CD4-positive, alpha-beta T cell (primary cell): ENCODE measurements around the gene BMPR1A. TPM values are rescaled to one million over a fixed set of nuclear protein-coding genes. Genes with fewer than 3 reads are reported as not detected.

Experiments used
- ATAC-seq: fragments of 200-7000 bp; cut with Tn5 transposase; one replicate; pipeline ENCODE4 v1.10.0; 2022; ENCODE audit warnings: mild to moderate bottlenecking; ENCODE audit not compliant: poor library complexity
- CTCF ChIA-PET: fragments of 350-600 bp; sonication (Branson Sonifier 250); formaldehyde crosslinking; loops from one replicate; lab custom pipeline; 2021; ENCODE audit warnings: antibody characterized with exemption, inconsistent platforms; lab: Charles Lee
- POLR2A ChIA-PET: fragments of 350-600 bp; sonication (Branson Sonifier 250); formaldehyde crosslinking; loops from one replicate; lab custom pipeline; 2021; ENCODE audit warnings: antibody characterized with exemption, inconsistent platforms; lab: Charles Lee
- DNase-seq, 14 experiments: peaks; one replicate each; pipeline ENCODE4 v3.0.0-alpha.2; 2013 to 2020; ENCODE audit warnings: mixed read lengths in 2 of 14
- H3K27ac ChIP-seq, 2 donors: one replicate each; pipeline versions ENCODE4 v1.5.1 to v1.7.0; 2013; ENCODE audit warnings: low read length in 2 of 2, low read depth in 1 of 2, mild to moderate bottlenecking in 1 of 2
- H3K27me3 ChIP-seq, 2 experiments: 1 replicate in 1 of 2; 2 replicates in 1 of 2; pipeline versions ENCODE4 v1.6.1 to v1.7.0; 2013; ENCODE audit warnings: low read length in 2 of 2, control low read depth in 1 of 2, mild to moderate bottlenecking in 1 of 2, moderate library complexity in 1 of 2; ENCODE audit not compliant: insufficient read depth in 2 of 2, control insufficient read depth in 1 of 2
- H3K36me3 ChIP-seq: one replicate; pipeline ENCODE4 v1.6.1; 2013; ENCODE audit warnings: low read length, control low read depth; ENCODE audit not compliant: insufficient read depth
- H3K4me1 ChIP-seq: one replicate; pipeline ENCODE4 v1.6.1; 2013; ENCODE audit warnings: low read length, control low read depth; ENCODE audit not compliant: insufficient read depth
- H3K4me3 ChIP-seq: one replicate; pipeline ENCODE4 v1.5.1; 2013; ENCODE audit warnings: mild to moderate bottlenecking, low read length, moderate library complexity
- H3K9me3 ChIP-seq, 2 experiments: 1 replicate in 1 of 2; 2 replicates in 1 of 2; pipeline versions ENCODE4 v1.6.1 to v1.7.0; 2013; ENCODE audit warnings: low read length in 2 of 2, mild to moderate bottlenecking in 2 of 2, control low read depth in 1 of 2, moderate library complexity in 1 of 2; ENCODE audit not compliant: control insufficient read depth in 1 of 2, insufficient read depth in 1 of 2
- H3K27ac Mint-ChIP-seq: one replicate; pipeline ENCODE4 v1.8.0; 2020; ENCODE audit warnings: mixed read lengths
- H3K27me3 Mint-ChIP-seq: one replicate; pipeline ENCODE4 v1.8.0; 2021; ENCODE audit warnings: mixed read lengths
- H3K36me3 Mint-ChIP-seq: one replicate; pipeline ENCODE4 v1.8.0; 2021; ENCODE audit warnings: low read depth, mixed read lengths
- H3K4me1 Mint-ChIP-seq: one replicate; pipeline ENCODE4 v1.8.0; 2021; ENCODE audit warnings: low read depth, mixed read lengths
- H3K4me3 Mint-ChIP-seq: one replicate; pipeline ENCODE4 v1.8.0; 2020; ENCODE audit warnings: mild to moderate bottlenecking, mixed read lengths
- H3K9me3 Mint-ChIP-seq: one replicate; pipeline ENCODE4 v1.8.0; 2020; ENCODE audit warnings: mixed read lengths
- intact Hi-C, 2 experiments: fragments of 100-400 bp; cut with DNase I in 1 of 2; cut with micrococcal nuclease in 1 of 2; formaldehyde crosslinking; loops; one replicate each; pipeline versions ENCODE4 v1.15.1 to v1.9.0; 2023 to 2025; cut with DNase I, micrococcal nuclease
- total RNA-seq, 174 experiments: library from RNA in 2 of 174; stranded (reverse) in 2 of 174; gene quantifications; one replicate each; pipeline ENCODE4 v1.2.3 and lab custom pipeline; 2021 to 2026
- TF ChIP-seq, protein P1 (sequence below): fragments of 200-600 bp; IDR thresholded peaks from one replicate; pipeline ENCODE4 v1.8.0; 2022; ENCODE audit warnings: antibody characterized with exemption, mild to moderate bottlenecking

BMPR1A gene
- total RNA-seq, 2 experiments from 2014 or later = 1.9 to 2.6 TPM

DNA sequence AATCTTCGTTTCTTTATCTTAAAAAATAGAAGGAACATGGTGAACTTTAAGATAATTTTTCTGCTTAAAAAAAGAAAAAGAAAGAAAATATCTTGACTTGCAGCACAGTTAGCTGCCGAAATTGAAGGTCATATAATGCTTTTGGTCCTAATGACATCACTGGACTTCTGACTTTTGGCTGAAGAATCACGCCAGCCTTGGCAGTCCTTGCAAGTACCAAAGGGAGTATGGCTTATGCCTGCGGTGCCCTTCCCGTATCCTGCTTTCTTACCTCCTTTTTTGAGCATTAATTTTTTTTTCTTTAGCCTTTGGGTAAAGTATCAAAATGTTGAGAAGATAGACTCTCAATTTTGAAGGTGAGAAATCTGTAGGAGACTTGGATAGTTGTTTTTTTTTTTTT, 7.0 kb downstream of the BMPR1A start:
- TF ChIP-seq, protein P1, sequence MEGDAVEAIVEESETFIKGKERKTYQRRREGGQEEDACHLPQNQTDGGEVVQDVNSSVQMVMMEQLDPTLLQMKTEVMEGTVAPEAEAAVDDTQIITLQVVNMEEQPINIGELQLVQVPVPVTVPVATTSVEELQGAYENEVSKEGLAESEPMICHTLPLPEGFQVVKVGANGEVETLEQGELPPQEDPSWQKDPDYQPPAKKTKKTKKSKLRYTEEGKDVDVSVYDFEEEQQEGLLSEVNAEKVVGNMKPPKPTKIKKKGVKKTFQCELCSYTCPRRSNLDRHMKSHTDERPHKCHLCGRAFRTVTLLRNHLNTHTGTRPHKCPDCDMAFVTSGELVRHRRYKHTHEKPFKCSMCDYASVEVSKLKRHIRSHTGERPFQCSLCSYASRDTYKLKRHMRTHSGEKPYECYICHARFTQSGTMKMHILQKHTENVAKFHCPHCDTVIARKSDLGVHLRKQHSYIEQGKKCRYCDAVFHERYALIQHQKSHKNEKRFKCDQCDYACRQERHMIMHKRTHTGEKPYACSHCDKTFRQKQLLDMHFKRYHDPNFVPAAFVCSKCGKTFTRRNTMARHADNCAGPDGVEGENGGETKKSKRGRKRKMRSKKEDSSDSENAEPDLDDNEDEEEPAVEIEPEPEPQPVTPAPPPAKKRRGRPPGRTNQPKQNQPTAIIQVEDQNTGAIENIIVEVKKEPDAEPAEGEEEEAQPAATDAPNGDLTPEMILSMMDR = no peak
- H3K4me3 ChIP-seq = no peak overlapping the region
- Mint-ChIP-seq H3K36me3 (no peaks in the 10 kb centered on the region), H3K4me3 (no peak overlapping the region), H3K27ac (no peak overlapping the region), H3K27me3 (peaks cover 35% of the 10 kb centered on the region), H3K9me3 (no peaks in the 10 kb centered on the region), H3K4me1 (peaks cover 30% of the 10 kb centered on the region)
- no peaks in the 10 kb centered on the region for H3K9me3 ChIP-seq
- H3K4me1 ChIP-seq = no peaks in the 10 kb centered on the region
- no peaks in the 10 kb centered on the region for H3K36me3 ChIP-seq
- POLR2A ChIA-PET = no interaction called here
- intact Hi-C loops = no loop called here
- H3K27me3 ChIP-seq = no peaks in the 10 kb centered on the region
- H3K27ac ChIP-seq = no peak overlapping the region
- ATAC-seq (no peak), DNase-seq (no peak)
- CTCF ChIA-PET = no interaction called here

DNA sequence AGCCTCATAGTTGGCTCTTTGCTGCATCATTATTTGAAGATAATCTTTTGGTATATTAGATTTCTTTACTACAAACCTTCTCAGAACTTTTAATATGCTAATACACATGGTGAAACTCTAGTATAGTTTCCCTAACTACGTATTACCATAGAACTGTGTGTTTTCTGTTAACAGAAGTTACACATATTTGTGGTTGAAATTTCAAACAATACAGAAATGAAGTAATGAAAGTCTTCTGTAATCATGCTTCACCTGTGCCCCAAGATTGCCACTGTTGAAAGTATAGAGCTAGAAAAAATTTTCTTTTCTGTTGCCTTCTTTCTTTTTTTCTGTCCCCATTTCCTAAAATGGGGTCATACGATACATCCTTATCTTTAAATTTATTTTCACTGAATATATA, 9.1 kb downstream of the BMPR1A start:
- TF ChIP-seq, protein P1 = no peak
- Histone ChIP-seq H3K4me1 (peaks cover 7% of the 10 kb centered on the region), H3K36me3 (no peaks in the 10 kb centered on the region), H3K27ac (no peak overlapping the region), H3K4me3 (no peak overlapping the region), H3K27me3 (no peaks in the 10 kb centered on the region), H3K9me3 (no peaks in the 10 kb centered on the region)
- no peaks in the 10 kb centered on the region for H3K9me3 Mint-ChIP-seq
- ChIA-PET CTCF (no interaction called here), POLR2A (no interaction called here)
- H3K27me3 Mint-ChIP-seq = peaks cover 18% of the 10 kb centered on the region
- no peak overlapping the region for H3K4me3 Mint-ChIP-seq
- peaks cover 24% of the 10 kb centered on the region for H3K4me1 Mint-ChIP-seq
- H3K36me3 Mint-ChIP-seq = no peaks in the 10 kb centered on the region
- intact Hi-C loops = no loop called here
- no peak for DNase-seq
- ATAC-seq = no peak
- H3K27ac Mint-ChIP-seq = no peak overlapping the region

DNA sequence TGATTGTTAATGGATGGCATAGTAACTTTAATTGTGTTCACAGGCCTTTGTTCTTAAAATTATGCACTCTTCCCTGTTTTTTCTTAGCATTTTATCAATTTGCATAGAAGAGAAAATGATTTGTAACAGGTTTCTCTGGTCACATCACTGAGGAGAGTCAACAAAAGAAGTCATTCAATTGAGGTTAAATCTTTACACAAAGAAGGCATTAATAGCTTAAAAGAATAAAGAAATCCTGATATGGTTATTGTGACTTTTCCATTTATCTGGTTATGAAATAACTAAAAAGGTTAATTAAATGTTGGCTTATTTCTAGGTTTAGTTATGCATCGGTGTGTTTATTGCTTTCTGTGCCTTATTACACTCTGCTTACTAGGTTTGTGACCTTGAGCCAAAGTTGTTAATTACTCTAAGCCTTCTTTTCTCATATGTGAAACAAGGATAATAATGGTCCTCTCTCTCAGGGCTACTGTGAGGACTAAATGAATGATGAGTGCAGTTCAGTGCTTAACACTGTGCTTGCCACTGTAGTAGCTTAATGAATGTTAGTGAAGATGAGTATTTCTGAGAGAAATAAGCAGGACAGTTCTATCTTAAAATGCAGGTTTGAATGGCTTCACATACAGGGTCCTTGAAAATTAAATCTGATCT, 12.1 kb downstream of the BMPR1A start:
- Histone ChIP-seq H3K4me3 (no peak overlapping the region), H3K9me3 (no peaks in the 10 kb centered on the region), H3K36me3 (no peaks in the 10 kb centered on the region), H3K27ac (no peak overlapping the region), H3K27me3 (no peaks in the 10 kb centered on the region), H3K4me1 (peaks cover 7% of the 10 kb centered on the region)
- no peak for ATAC-seq
- ChIA-PET CTCF (interaction anchor here (0.6 kb wide), 1 partner anchor 242 kb away, joined by 3 read pairs; no protein-coding TSS in a partner anchor), POLR2A (no interaction called here)
- Mint-ChIP-seq H3K4me1 (peaks cover 20% of the 10 kb centered on the region), H3K27me3 (peaks cover 4% of the 10 kb centered on the region), H3K36me3 (no peaks in the 10 kb centered on the region), H3K4me3 (no peak overlapping the region), H3K27ac (no peak overlapping the region), H3K9me3 (no peaks in the 10 kb centered on the region)
- intact Hi-C loops = no loop called here
- TF ChIP-seq, protein P1 = no peak
- no peak for DNase-seq
